IMR-90 (cell line): ENCODE measurements around the gene LTBP1. TPM values are rescaled to one million over a fixed set of nuclear protein-coding genes. Genes with fewer than 3 reads are reported as not detected.

Source experiments
- ATAC-seq: fragments of 200-7000 bp; cut with Tn5 transposase; 2 replicates; pipeline ENCODE4 v1.9.1; 2020; ENCODE audit warnings: low read depth, mild to moderate bottlenecking, moderate library complexity
- BruUV-seq: library from RNA; stranded (reverse); fragments of 400-500 nt; replicated peaks from 2 replicates; lab custom pipeline; 2021; lab: Mats Ljungman, UMichigan
- CTCF ChIA-PET: fragments of 300-600 bp; formaldehyde crosslinking; extraction: SDS; loops from one replicate; lab custom pipeline; 2021; ENCODE audit warnings: antibody characterized with exemption; lab: Yijun Ruan, JAX
- POLR2A ChIA-PET: fragments of 300-600 bp; sonication (Branson Sonifier 250); formaldehyde crosslinking; loops from one replicate; lab custom pipeline; 2022; ENCODE audit warnings: antibody characterized with exemption; ENCODE audit not compliant: unreplicated experiment; lab: Charles Lee
- DNase-seq: peaks from one replicate; pipeline ENCODE4 v3.0.0; 2013
- H2AFZ ChIP-seq: replicated peaks from 2 replicates; pipeline ENCODE3; 2013; ENCODE audit warnings: low read length, mild to moderate bottlenecking; ENCODE audit not compliant: poor library complexity
- H2AK5ac ChIP-seq: 2 replicates; pipeline ENCODE4 v1.6.1; 2013; ENCODE audit warnings: low read depth, low read length, inconsistent platforms
- H2AK9ac ChIP-seq: replicated peaks from 2 replicates; pipeline ENCODE3; 2013; ENCODE audit warnings: mild to moderate bottlenecking, low read depth, low read length, moderate library complexity; ENCODE audit not compliant: poor library complexity
- H2BK120ac ChIP-seq: 2 replicates; pipeline ENCODE4 v1.6.1; 2013; ENCODE audit warnings: low read depth, low read length, inconsistent platforms
- H2BK15ac ChIP-seq: 3 replicates; pipeline ENCODE4 v1.6.1; 2013; ENCODE audit warnings: low read depth, low read length, inconsistent platforms
- H2BK20ac ChIP-seq: 2 replicates; pipeline ENCODE4 v1.6.1; 2013; ENCODE audit warnings: low read depth, mild to moderate bottlenecking, inconsistent platforms, low read length, moderate library complexity
- H2BK5ac ChIP-seq: 2 replicates; pipeline ENCODE4 v1.6.1; 2013; ENCODE audit warnings: mild to moderate bottlenecking, low read depth, low read length, inconsistent platforms; ENCODE audit not compliant: poor library complexity, severe bottlenecking
- H3K14ac ChIP-seq: replicated peaks from 2 replicates; pipeline ENCODE4 v1.6.1; 2013; ENCODE audit warnings: low read depth, low read length, inconsistent platforms
- H3K18ac ChIP-seq: 2 replicates; pipeline ENCODE4 v1.6.1; 2013; ENCODE audit warnings: low read depth, low read length, control low read depth
- H3K23ac ChIP-seq: 2 replicates; pipeline ENCODE4 v1.6.1; 2013; ENCODE audit warnings: low read depth, low read length, inconsistent platforms
- H3K27ac ChIP-seq: 2 replicates; pipeline ENCODE4 v1.5.1; 2013; ENCODE audit warnings: mild to moderate bottlenecking, control low read depth, low read length; ENCODE audit not compliant: insufficient read depth
- H3K27me3 ChIP-seq: 2 replicates; pipeline ENCODE4 v1.6.1; 2013; ENCODE audit warnings: low read length; ENCODE audit not compliant: control insufficient read depth, insufficient read depth
- H3K36me3 ChIP-seq: 2 replicates; pipeline ENCODE4 v1.6.1; 2013; ENCODE audit warnings: low read length, mixed read lengths; ENCODE audit not compliant: control insufficient read depth, insufficient read depth
- H3K4ac ChIP-seq: 2 replicates; pipeline ENCODE4 v1.6.1; 2013; ENCODE audit warnings: low read depth, low read length, inconsistent platforms
- H3K4me1 ChIP-seq: 2 replicates; pipeline ENCODE4 v1.6.1; 2013; ENCODE audit warnings: low read length, mixed read lengths; ENCODE audit not compliant: control insufficient read depth, insufficient read depth
- H3K4me2 ChIP-seq: 2 replicates; pipeline ENCODE4 v1.6.1; 2013; ENCODE audit warnings: low read depth, mild to moderate bottlenecking, control low read depth, low read length, moderate library complexity
- H3K4me3 ChIP-seq: 2 replicates; pipeline ENCODE4 v1.5.1; 2013; ENCODE audit warnings: low read depth, mild to moderate bottlenecking, control low read depth, low read length, moderate library complexity; ENCODE audit not compliant: insufficient read depth
- H3K56ac ChIP-seq: 2 replicates; pipeline ENCODE4 v1.6.1; 2013; ENCODE audit warnings: low read length, inconsistent platforms; ENCODE audit not compliant: insufficient read depth; ENCODE audit errors: extremely low read depth
- H3K79me1 ChIP-seq, 2 experiments: 2 replicates each; pipeline ENCODE4 v1.6.1; 2013; ENCODE audit warnings: low read length in 2 of 2, inconsistent platforms in 1 of 2, low read depth in 1 of 2
- H3K9ac ChIP-seq: 2 replicates; pipeline ENCODE4 v1.6.1; 2013; ENCODE audit warnings: low read depth, low read length, control low read depth
- H3K9me1 ChIP-seq: 2 replicates; pipeline ENCODE4 v1.6.1; 2013; ENCODE audit warnings: low read length, inconsistent platforms; ENCODE audit not compliant: insufficient read depth
- H3K9me3 ChIP-seq: 2 replicates; pipeline ENCODE4 v1.6.1; 2013; ENCODE audit warnings: low read length; ENCODE audit not compliant: control insufficient read depth, insufficient read depth
- H4K20me1 ChIP-seq: 2 replicates; pipeline ENCODE4 v1.6.1; 2013; ENCODE audit warnings: low read length, inconsistent platforms; ENCODE audit not compliant: insufficient read depth
- H4K5ac ChIP-seq: 2 replicates; pipeline ENCODE4 v1.6.1; 2013; ENCODE audit warnings: mild to moderate bottlenecking, low read depth, low read length, control low read depth
- H4K8ac ChIP-seq, 2 experiments: 2 replicates each; pipeline ENCODE4 v1.6.1; 2013; ENCODE audit warnings: low read depth in 2 of 2, low read length in 2 of 2, control low read depth in 1 of 2, inconsistent platforms in 1 of 2
- H4K91ac ChIP-seq: 2 replicates; pipeline ENCODE4 v1.6.1; 2013; ENCODE audit warnings: low read depth, low read length, inconsistent platforms; ENCODE audit not compliant: insufficient read depth
- CEBPB ChIP-seq: IDR thresholded peaks from 2 replicates; pipeline ENCODE4 v1.6.1; 2012; ENCODE audit warnings: low read depth, low read length, improper control_type of control experiment
- ELK1 ChIP-seq: fragments of 150-350 bp; IDR thresholded peaks from 2 replicates; pipeline ENCODE4 v1.6.1; 2016; ENCODE audit warnings: low read depth, mild to moderate bottlenecking, low read length, moderate library complexity, borderline replicate concordance
- MAFK ChIP-seq: IDR thresholded peaks from 2 replicates; pipeline ENCODE4 v1.6.1; 2012; ENCODE audit warnings: low read depth, low read length, improper control_type of control experiment
- WGBS, 2 experiments: methylation state at CpG; one replicate each; pipeline versions ENCODE4 v1.1.5 to v1.1.7; 2013; ENCODE audit warnings: missing lambda C conversion rate in 2 of 2; ENCODE audit not compliant: insufficient read length in 1 of 2; ENCODE audit errors: extremely low coverage in 2 of 2; 5-methylcytosine and 5-hydroxymethylcytosine counted together
- dilution Hi-C: fragments of 300-500 bp; cut with HindIII; formaldehyde crosslinking; loops from one replicate; pipeline ENCODE4 v1.14.3; 2018; ENCODE audit warnings: low sequenced_read_pairs; ENCODE audit not compliant: unreplicated experiment
- in situ Hi-C: fragments of 300-500 bp; cut with MboI; formaldehyde crosslinking; loops from 3 replicates; pipeline ENCODE4 v1.14.3; 2019; ENCODE audit warnings: low sequenced_read_pairs, inconsistent platforms, mixed read lengths
- intact Hi-C: fragments of 100-400 bp; cut with micrococcal nuclease; formaldehyde crosslinking; loops from 2 replicates; pipeline ENCODE4 v1.10.0; 2022
- polyA plus RNA-seq, 3 experiments: library from polyadenylated mRNA; depleted of rRNA; stranded (reverse); fragments of >200 nt; gene quantifications; 2 replicates each; pipeline ENCODE4 v1.2.3, GENCODE V29; 2012; ENCODE audit warnings: low replicate concordance in 1 of 3
- total RNA-seq: library from RNA; depleted of rRNA; stranded (reverse); fragments of >200 nt; gene quantifications from 2 replicates; pipeline ENCODE4 v1.2.3, GENCODE V29; 2012

LTBP1 gene
- total and polyA plus RNA-seq, 2 of the 4 experiments (the other 2 are of a cell fraction) = 235 to 326 TPM

DNA sequence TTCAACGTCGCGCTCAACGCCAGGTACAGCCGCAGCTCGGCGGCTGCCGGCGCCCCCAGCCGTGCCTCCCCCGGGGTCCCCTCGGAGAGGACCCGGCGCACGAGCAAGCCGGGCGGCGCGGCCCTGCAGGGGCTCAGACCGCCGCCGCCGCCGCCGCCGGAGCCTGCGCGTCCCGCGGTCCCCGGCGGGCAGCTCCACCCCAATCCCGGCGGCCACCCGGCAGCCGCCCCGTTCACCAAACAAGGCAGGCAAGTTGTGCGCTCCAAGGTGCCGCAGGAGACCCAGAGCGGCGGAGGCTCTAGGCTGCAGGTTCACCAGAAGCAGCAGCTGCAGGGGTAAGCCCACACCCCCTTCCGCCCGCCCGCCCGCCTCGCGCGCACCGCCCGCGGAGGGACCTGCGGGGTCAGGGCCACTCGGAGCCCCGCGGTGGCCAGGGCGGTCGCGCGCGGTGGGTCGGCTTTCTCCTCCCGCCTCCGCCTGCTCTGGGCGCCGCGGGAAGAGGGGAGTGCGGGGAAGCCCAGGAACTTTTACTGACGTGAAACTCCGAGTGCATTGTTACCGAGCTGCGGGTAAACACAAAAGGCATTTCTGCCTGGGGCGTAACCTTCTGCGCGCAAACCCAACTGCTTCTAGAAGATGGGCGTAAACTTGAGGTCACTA, 861 bp downstream of the LTBP1 start (continued):
- TF ChIP-seq ELK1 = no peak

DNA sequence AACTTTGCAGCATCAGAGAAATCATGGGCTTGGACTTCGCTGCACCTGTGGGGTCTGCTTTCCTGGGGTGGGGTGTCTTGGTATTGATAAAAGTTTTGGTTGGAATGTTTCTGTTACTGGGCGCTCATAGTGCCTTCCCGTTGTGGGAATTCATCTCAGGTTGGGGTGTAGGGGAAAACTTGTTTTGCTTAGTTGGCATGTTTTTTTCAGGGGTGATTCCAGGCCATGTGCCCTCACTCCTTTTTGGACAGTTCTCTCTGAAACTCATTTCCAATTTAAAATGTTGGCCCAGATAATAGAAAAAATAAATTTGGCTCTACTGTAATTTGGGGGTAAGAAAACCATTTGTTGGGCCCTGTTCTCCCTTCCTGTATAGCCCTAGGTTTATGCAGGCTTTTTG, 1.5 kb downstream of the LTBP1 start:
- H4K91ac ChIP-seq = 0 out of 2 replicates have a peak overlapping the region, but pooled peaks have one; percentile 31
- TF ChIP-seq CEBPB (no peak), MAFK (peak; percentile 84)
- H3K36me3 ChIP-seq = peaks cover 10% of the 10 kb centered on the region; the same call in 1 of the 2 replicates
- H3K4me3 ChIP-seq = peak overlapping the region; percentile 61
- H4K8ac ChIP-seq = peak overlapping the region in 1 of 2 experiments; percentile 77; a peak in 2 of 4 replicates
- peak overlapping the region; percentile 65 for H3K14ac ChIP-seq
- in situ Hi-C loops (loop anchor here (5.0 to 10.0 kb wide), 2 partner anchors 176 to 187 kb away; no protein-coding TSS in a partner anchor), dilution Hi-C loops (no loop called here), intact Hi-C loops (loop anchor here (5.0 kb wide), 3 partner anchors 74 to 494 kb away; no protein-coding TSS in a partner anchor)
- H3K4me2 ChIP-seq = peak overlapping the region; percentile 92
- H3K9me3 ChIP-seq = no peaks in the 10 kb centered on the region
- no CpG with 5 or more reads among the region's 3 CpGs for WGBS, 2 experiments
- H3K56ac ChIP-seq = peak overlapping the region; percentile 76; the same call in 1 of the 2 replicates
- ChIA-PET POLR2A (no interaction called here), CTCF (no interaction called here)
- H2BK20ac ChIP-seq = no peak overlapping the region; the same call in 1 of the 2 replicates
- no peak overlapping the region for H2BK5ac ChIP-seq
- BruUV-seq = no TSS peak
- peaks cover 27 to 63% of the 10 kb centered on the region in 2 experiments for H3K79me1 ChIP-seq
- H3K9ac ChIP-seq = peak overlapping the region; percentile 72
- H3K4ac ChIP-seq = peak overlapping the region; percentile 72
- H3K27me3 ChIP-seq = no peaks in the 10 kb centered on the region
- H3K27ac ChIP-seq = peak overlapping the region; percentile 83; the same call in 1 of the 2 replicates
- H2AFZ ChIP-seq = peak overlapping the region; percentile 95
- H3K9me1 ChIP-seq = peaks cover 7% of the 10 kb centered on the region; the same call in 1 of the 2 replicates
- H4K20me1 ChIP-seq = no peaks in the 10 kb centered on the region
- peak overlapping the region; percentile 1; the same call in 1 of the 3 replicates for H2BK15ac ChIP-seq
- DNase-seq = no peak
- no peak overlapping the region for H3K18ac ChIP-seq
- peak overlapping the region; percentile 71; the same call in 1 of the 2 replicates for H2BK120ac ChIP-seq
- H3K4me1 ChIP-seq = peaks cover 7% of the 10 kb centered on the region; the same call in 1 of the 2 replicates
- peak overlapping the region; percentile 43 for H2AK9ac ChIP-seq
- peak overlapping the region; percentile 59 for H2AK5ac ChIP-seq
- H3K23ac ChIP-seq = peak overlapping the region; percentile 77
- no peak for ATAC-seq
- peak overlapping the region; percentile 9; the same call in 1 of the 2 replicates for H4K5ac ChIP-seq
